Measurements from ENCODE around the gene DAGLA. TPM values are rescaled to one million over a fixed set of nuclear protein-coding genes. Genes with fewer than 3 reads are reported as not detected.
A peak's percentile ranks its signal among the peaks of the same experiment; 100 is the strongest.

Gene DAGLA
- total RNA-seq, 3 donors from 2014 or later (not counting 1 experiment from before 2014, with no cell fraction given): 0.18 to 0.48 (median 0.38) TPM

DNA sequence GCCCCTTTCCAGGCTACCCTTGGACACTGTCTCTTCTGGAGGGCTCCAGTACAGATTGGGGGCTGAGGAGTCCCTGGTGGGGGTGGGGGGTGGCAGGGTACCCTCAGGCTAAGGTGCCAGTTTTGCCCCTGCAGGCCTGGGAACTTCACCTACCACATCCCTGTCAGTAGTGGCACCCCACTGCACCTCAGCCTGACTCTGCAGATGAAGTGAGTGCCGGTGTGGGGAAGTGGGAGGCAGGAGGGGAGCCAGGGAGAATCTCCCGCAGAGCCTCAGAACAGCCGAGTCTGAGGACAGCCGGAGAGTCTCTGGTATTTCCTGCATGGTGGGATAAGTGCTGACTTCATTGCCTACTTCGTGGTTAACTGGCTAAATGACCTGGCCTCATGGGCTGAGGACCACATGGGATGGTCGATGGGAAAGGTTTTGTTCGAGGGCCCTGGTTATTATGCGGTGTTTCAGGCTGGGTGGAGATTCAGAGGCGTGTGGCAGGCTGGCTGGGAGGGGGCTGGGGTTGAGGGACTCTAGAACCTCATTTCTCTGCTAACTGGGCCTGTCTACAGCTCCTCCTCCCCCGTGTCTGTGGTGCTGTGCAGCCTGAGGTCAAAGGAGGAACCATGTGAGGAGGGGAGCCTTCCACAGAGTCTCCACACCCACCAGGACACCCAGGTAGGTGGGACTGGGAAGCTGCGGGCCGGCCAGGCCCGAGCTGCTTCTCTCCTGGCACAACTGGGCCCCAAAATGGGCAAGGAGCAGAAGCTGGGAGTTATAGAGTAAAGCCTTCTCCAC, 103.7 kb downstream of the DAGLA start:
- Histone ChIP-seq H3K9me3 (ENCODE audit: control insufficient read depth, insufficient read depth, low read length) (no peaks in the 10 kb centered on the region), H3K27ac (ENCODE audit: low read length) (no peak overlapping the region), H3K36me3 (ENCODE audit: control insufficient read depth, insufficient read depth, low read length) (peaks cover 29% of the 10 kb centered on the region), H3K4me3 (ENCODE audit: low read length) (no peak overlapping the region), H3K4me1 (ENCODE audit: control insufficient read depth, insufficient read depth, low read length) (no peaks in the 10 kb centered on the region), H3K27me3 (ENCODE audit: control insufficient read depth, insufficient read depth, low read length) (no peaks in the 10 kb centered on the region)
- intact Hi-C loops (cut with micrococcal nuclease): no loop called here
- H3K27me3 Mint-ChIP-seq (ENCODE audit: low read depth in 2 of 2): no peaks in the 10 kb centered on the region
- no peak for DNase-seq
- TF ChIP-seq, protein P1, sequence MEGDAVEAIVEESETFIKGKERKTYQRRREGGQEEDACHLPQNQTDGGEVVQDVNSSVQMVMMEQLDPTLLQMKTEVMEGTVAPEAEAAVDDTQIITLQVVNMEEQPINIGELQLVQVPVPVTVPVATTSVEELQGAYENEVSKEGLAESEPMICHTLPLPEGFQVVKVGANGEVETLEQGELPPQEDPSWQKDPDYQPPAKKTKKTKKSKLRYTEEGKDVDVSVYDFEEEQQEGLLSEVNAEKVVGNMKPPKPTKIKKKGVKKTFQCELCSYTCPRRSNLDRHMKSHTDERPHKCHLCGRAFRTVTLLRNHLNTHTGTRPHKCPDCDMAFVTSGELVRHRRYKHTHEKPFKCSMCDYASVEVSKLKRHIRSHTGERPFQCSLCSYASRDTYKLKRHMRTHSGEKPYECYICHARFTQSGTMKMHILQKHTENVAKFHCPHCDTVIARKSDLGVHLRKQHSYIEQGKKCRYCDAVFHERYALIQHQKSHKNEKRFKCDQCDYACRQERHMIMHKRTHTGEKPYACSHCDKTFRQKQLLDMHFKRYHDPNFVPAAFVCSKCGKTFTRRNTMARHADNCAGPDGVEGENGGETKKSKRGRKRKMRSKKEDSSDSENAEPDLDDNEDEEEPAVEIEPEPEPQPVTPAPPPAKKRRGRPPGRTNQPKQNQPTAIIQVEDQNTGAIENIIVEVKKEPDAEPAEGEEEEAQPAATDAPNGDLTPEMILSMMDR (IDR thresholded peaks at IDR 0.05): no peak
- H3K4me1 Mint-ChIP-seq: peaks cover 0 to 12% of the 10 kb centered on the region in 2 donors
- H3K4me3 Mint-ChIP-seq: no peak overlapping the region
- 84% methylated on average over 13 of the region's 13 CpGs for WGBS (ENCODE audit: insufficient coverage)
- H3K9me3 Mint-ChIP-seq: no peaks in the 10 kb centered on the region
- H3K27ac Mint-ChIP-seq: peak overlapping the region in 1 of 2 donors; percentile 56
- no peak for ATAC-seq
- H3K36me3 Mint-ChIP-seq: no peaks in the 10 kb centered on the region

DNA sequence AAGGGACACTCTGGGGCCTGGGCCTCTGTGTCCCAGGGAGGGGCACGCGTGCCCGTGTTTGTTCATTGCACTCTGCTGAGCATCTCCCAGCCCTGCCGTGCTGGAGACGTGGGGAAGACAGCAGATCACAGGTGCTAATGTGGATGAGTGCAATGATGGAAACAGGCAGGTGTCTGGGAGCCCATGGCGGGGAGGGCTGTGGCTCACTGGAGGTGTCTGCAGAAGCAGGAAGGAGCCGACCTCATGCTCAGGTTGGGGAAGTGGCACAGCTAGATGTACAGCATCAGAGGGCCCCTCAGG, 104.3 kb downstream of the DAGLA start:
- Histone ChIP-seq H3K9me3 (ENCODE audit: control insufficient read depth, insufficient read depth, low read length) (no peaks in the 10 kb centered on the region), H3K27ac (ENCODE audit: low read length) (no peak overlapping the region), H3K36me3 (ENCODE audit: control insufficient read depth, insufficient read depth, low read length) (peaks cover 35% of the 10 kb centered on the region), H3K4me3 (ENCODE audit: low read length) (no peak overlapping the region), H3K4me1 (ENCODE audit: control insufficient read depth, insufficient read depth, low read length) (no peaks in the 10 kb centered on the region), H3K27me3 (ENCODE audit: control insufficient read depth, insufficient read depth, low read length) (no peaks in the 10 kb centered on the region)
- ATAC-seq (no peak), DNase-seq (no peak)
- Mint-ChIP-seq H3K9me3 (no peaks in the 10 kb centered on the region), H3K4me1 (peaks cover 0 to 14% of the 10 kb centered on the region in 2 donors), H3K36me3 (no peaks in the 10 kb centered on the region), H3K4me3 (no peak overlapping the region), H3K27me3 (ENCODE audit: low read depth in 2 of 2) (no peaks in the 10 kb centered on the region), H3K27ac (peak overlapping the region in 1 of 2 donors; percentile 56)
- 84% methylated on average over 7 of the region's 7 CpGs for WGBS (ENCODE audit: insufficient coverage)
- intact Hi-C loops (cut with micrococcal nuclease): no loop called here
- TF ChIP-seq, protein P1 (IDR thresholded peaks at IDR 0.05): no peak

DNA sequence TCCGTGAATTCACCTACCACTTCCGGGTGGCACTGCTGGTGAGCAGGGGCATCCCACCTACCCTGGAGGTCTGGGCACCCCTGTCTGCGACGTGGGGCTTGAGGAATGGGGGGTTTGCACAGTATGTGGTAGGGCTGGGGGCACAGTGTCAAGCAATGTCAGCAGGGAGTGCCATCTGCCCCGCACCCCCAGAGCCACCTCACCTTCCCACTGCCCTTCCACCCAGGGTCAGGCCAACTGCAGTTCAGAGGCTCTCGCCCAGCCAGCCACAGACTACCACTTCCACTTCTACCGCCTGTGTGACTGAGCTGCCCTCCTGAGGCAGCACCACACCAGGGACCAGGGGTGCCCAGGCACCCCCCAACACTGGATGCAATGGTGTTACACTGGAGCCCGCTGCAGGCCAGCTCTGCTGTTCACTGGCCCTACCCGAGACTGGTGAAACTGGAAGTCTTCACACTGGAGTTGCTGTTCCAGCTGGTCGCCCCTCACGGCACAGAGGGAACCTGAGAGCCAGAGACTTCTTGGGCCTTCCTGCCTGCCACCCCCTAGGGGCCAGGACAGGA, 105.7 kb downstream of the DAGLA start:
- DNase-seq (no peak), ATAC-seq (no peak)
- Histone ChIP-seq H3K9me3 (ENCODE audit: control insufficient read depth, insufficient read depth, low read length) (no peaks in the 10 kb centered on the region), H3K4me3 (ENCODE audit: low read length) (no peak overlapping the region), H3K36me3 (ENCODE audit: control insufficient read depth, insufficient read depth, low read length) (peaks cover 44% of the 10 kb centered on the region), H3K27me3 (ENCODE audit: control insufficient read depth, insufficient read depth, low read length) (no peaks in the 10 kb centered on the region), H3K4me1 (ENCODE audit: control insufficient read depth, insufficient read depth, low read length) (no peaks in the 10 kb centered on the region), H3K27ac (ENCODE audit: low read length) (no peak overlapping the region)
- no peaks in the 10 kb centered on the region for H3K9me3 Mint-ChIP-seq
- TF ChIP-seq, protein P1 (IDR thresholded peaks at IDR 0.05): no peak
- H3K36me3 Mint-ChIP-seq: no peaks in the 10 kb centered on the region
- H3K27me3 Mint-ChIP-seq (ENCODE audit: low read depth in 2 of 2): no peaks in the 10 kb centered on the region
- H3K27ac Mint-ChIP-seq: no peak overlapping the region
- intact Hi-C loops (cut with micrococcal nuclease): no loop called here
- no peak overlapping the region for H3K4me3 Mint-ChIP-seq
- WGBS (ENCODE audit: insufficient coverage): 93% methylated on average over 11 of the region's 11 CpGs
- peaks cover 0 to 24% of the 10 kb centered on the region in 2 donors for H3K4me1 Mint-ChIP-seq

All from natural killer cell (primary cell).